SU-DHL-6 (cell line): Measurements from ENCODE around the gene RPS17.
"Not testable (repeated sequence)": the region's sequence is repeated elsewhere in the genome, so short reads cannot be mapped to it uniquely, and the experiment has no call there.

Experiments used
- H2AFZ ChIP-seq: fragments of 200-600 bp; sonication (generic); 2 replicates; pipeline ENCODE4 v1.6.1; 2014; ENCODE audit warnings: low read depth, mild to moderate bottlenecking, moderate library complexity, mixed read lengths, antibody characterized with exemption, low read length; ENCODE audit not compliant: severe bottlenecking
- H3F3A ChIP-seq: fragments of 200-600 bp; shearing (Covaris generic); 2 replicates; pipeline ENCODE4 v1.6.0; 2016; ENCODE audit warnings: antibody characterized with exemption, mild to moderate bottlenecking; ENCODE audit not compliant: insufficient read depth
- H3K27ac ChIP-seq: fragments of 200-600 bp; sonication (generic); 2 replicates; pipeline ENCODE4 v1.5.1; 2016; ENCODE audit warnings: low read depth, mild to moderate bottlenecking, low read length, moderate library complexity, mixed read lengths
- H3K27me3 ChIP-seq: fragments of 200-600 bp; sonication (generic), shearing (Covaris generic); 2 replicates; pipeline ENCODE4 v1.6.0; 2014; ENCODE audit warnings: mild to moderate bottlenecking, low read length
- H3K36me3 ChIP-seq: fragments of 200-600 bp; sonication (generic); 2 replicates; pipeline ENCODE4 v1.6.1; 2014; ENCODE audit warnings: mild to moderate bottlenecking, low read length, mixed read lengths
- H3K4me2 ChIP-seq: fragments of 300-600, 200-600 bp; shearing (Covaris generic), sonication (generic); 2 replicates; pipeline ENCODE4 v1.6.0; 2014; ENCODE audit warnings: low read length, low read depth, mild to moderate bottlenecking; ENCODE audit not compliant: poor library complexity, severe bottlenecking
- H3K4me3 ChIP-seq: fragments of 200-600 bp; sonication (generic); 2 replicates; pipeline ENCODE4 v1.5.1; 2014; ENCODE audit warnings: antibody characterized with exemption, low read length, mild to moderate bottlenecking, mixed read lengths; ENCODE audit not compliant: insufficient read depth, poor library complexity, severe bottlenecking
- H3K79me2 ChIP-seq: fragments of 200-600 bp; sonication (generic); 2 replicates; pipeline ENCODE4 v1.6.1; 2014; ENCODE audit warnings: mild to moderate bottlenecking, low read length, moderate library complexity; ENCODE audit not compliant: insufficient read depth
- H3K9ac ChIP-seq: fragments of 200-600 bp; sonication (generic); 2 replicates; pipeline ENCODE4 v1.7.0; 2014; ENCODE audit warnings: mild to moderate bottlenecking, low read length
- H3K9me2 ChIP-seq: fragments of 200-600 bp; sonication (generic); replicated peaks from 2 replicates; pipeline ENCODE4 v1.6.1; 2014; ENCODE audit warnings: low read length; ENCODE audit not compliant: insufficient read depth
- H3K9me3 ChIP-seq: fragments of 200-600 bp; sonication (generic); 2 replicates; pipeline ENCODE4 v1.6.1; 2014; ENCODE audit warnings: low read length, mixed read lengths; ENCODE audit not compliant: insufficient read depth
- H4K20me1 ChIP-seq: fragments of 200-600 bp; sonication (generic); 2 replicates; pipeline ENCODE4 v1.6.1; 2014; ENCODE audit warnings: low read depth, mild to moderate bottlenecking, antibody characterized with exemption, low read length, moderate library complexity, mixed read lengths

The RPS17 gene

GRCh38 chr15:82504074-82504473 is 36.2 kb downstream of the RPS17 start:
- not testable (repeated sequence) for H3K36me3 ChIP-seq, H3K79me2 ChIP-seq, H4K20me1 ChIP-seq, H3K9me3 ChIP-seq, H2AFZ ChIP-seq, H3K27ac ChIP-seq, H3K4me3 ChIP-seq, H3F3A ChIP-seq, H3K9ac ChIP-seq, H3K27me3 ChIP-seq, H3K9me2 ChIP-seq, H3K4me2 ChIP-seq

- not testable (repeated sequence) for H3K79me2 ChIP-seq, H3K27ac ChIP-seq, H3K9me3 ChIP-seq, H3K9ac ChIP-seq, H2AFZ ChIP-seq, H3K36me3 ChIP-seq, H3F3A ChIP-seq, H3K27me3 ChIP-seq, H3K9me2 ChIP-seq, H3K4me2 ChIP-seq, H3K4me3 ChIP-seq, H4K20me1 ChIP-seq
Measured at GRCh38 chr15:82502700-82503339, 37.4 kb downstream of the RPS17 start.

- H3K36me3 ChIP-seq: not testable (repeated sequence)
Measured at GRCh38 chr15:82500772-82501171, 39.5 kb downstream of the RPS17 start.

GRCh38 chr15:82497978-82498377 is 42.3 kb downstream of the RPS17 start:
- H3K27ac ChIP-seq, H3K27me3 ChIP-seq, H3K9me3 ChIP-seq, H3K79me2 ChIP-seq, H3F3A ChIP-seq, H2AFZ ChIP-seq, H3K4me2 ChIP-seq, H4K20me1 ChIP-seq, H3K9me2 ChIP-seq, H3K36me3 ChIP-seq, H3K4me3 ChIP-seq, H3K9ac ChIP-seq: not testable (repeated sequence)

More at GRCh38 chr15:82500772-82501171, 39.5 kb downstream of the RPS17 start:
- H3K27me3 ChIP-seq, H3K79me2 ChIP-seq, H4K20me1 ChIP-seq, H3F3A ChIP-seq, H3K4me3 ChIP-seq, H2AFZ ChIP-seq, H3K9ac ChIP-seq, H3K4me2 ChIP-seq, H3K9me2 ChIP-seq, H3K27ac ChIP-seq, H3K9me3 ChIP-seq: not testable (repeated sequence)

- not testable (repeated sequence) for H3K27ac ChIP-seq, H3K79me2 ChIP-seq, H3K27me3 ChIP-seq, H3F3A ChIP-seq, H3K4me3 ChIP-seq, H3K36me3 ChIP-seq, H3K9me3 ChIP-seq, H2AFZ ChIP-seq, H3K9ac ChIP-seq, H4K20me1 ChIP-seq, H3K9me2 ChIP-seq, H3K4me2 ChIP-seq
Measured at GRCh38 chr15:82488250-82488649, 52.0 kb downstream of the RPS17 start.

GRCh38 chr15:82487045-82487444 is 53.2 kb downstream of the RPS17 start:
- H3K4me2 ChIP-seq, H4K20me1 ChIP-seq, H3K9me2 ChIP-seq, H3K27me3 ChIP-seq, H3F3A ChIP-seq, H3K79me2 ChIP-seq, H3K27ac ChIP-seq, H3K9me3 ChIP-seq, H3K9ac ChIP-seq, H3K4me3 ChIP-seq, H3K36me3 ChIP-seq, H2AFZ ChIP-seq: not testable (repeated sequence)
